HUDEP-2 (cell line): ENCODE data around the gene KCNC3.

Experiments used
- DNase-seq, 76 experiments: peaks; one replicate each; lab custom pipeline; 2025; ENCODE audit not compliant: unreplicated experiment in 76 of 76; lab: John Stamatoyannopoulos, UW

KCNC3 gene

DNA sequence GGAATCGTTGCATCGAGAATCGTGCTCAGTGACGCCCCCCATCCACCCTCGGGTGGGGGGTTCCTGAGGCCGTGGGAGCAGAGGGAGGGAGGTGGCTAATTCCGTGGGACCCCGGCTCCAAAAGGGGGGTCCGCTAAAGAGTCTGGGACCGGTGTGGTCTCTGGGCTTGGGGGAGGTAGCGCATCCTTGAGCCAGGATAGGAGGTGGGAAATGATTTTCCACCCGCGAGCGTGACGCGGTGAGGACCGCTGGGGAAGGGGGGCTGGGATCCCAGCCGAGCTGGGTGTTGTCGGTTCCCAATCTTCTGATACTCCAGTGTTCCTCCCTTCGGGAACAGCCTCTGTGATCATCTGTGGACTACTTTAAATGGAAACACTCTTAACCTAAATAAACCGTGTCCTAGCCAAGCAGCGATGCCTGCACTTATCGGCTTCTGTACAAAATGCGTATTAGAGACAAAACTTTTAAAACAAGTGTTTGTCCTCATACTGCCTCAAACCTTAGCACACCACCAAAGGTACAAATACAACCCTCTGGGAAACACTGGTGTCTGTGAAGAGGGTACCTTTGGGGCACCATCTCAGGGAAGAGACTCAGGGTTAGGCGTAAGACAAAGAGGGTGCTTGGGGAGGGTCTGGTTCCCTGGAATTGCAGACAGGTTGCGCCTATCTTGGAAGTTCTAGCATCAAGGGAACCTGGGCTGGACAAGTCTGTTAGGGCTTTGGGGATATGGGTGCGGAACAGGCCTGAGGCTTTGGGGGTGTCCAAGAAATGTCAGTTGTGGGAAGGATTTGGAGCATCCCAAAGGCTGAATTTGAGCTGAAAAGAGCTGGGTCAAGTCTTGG is 16.0 kb downstream of the KCNC3 start:
- no peak for DNase-seq

DNA sequence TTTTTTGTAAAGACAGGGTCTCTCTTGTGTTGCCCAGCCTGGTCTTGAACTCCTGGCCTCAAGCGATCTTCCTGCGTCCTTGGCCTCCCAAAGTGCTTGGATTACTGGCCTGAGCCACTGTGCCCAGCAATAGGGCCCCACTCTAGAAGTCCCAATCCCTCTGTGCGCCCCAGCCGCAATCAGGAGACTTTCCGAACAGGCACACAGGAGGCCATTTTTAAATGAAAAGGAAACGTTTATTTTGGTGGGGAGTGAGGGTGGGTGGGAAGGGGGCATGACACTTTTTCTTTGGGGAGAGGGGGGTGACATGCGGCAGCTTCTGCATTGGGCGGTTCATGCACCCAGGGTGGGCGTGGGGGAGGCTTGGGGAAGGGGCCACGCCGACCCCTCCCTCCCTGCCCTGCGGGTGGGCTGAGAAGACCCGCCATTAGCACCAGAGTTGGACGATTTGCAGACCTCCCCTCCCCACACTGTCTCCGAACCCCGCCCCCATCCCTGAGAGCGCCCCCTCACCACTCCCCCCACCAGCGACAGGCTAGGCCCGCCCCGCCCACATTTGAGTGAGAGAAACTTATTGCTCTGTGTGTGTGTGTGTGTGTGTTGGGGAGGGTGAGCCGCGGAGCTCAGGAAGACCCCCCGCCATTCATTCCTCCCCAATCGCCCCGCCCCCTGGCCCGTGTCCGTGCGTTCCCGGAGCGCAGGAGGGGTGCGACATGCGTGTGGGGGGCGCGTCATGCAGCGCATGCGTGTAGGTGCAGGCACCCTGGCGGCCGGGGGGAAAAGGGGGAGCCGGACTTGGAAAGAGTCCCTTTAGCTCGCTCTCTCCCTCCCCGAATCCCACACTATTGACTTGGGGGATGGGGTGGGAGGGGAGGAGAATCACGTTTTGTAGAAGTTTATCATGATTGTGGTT is 17.2 kb downstream of the KCNC3 start:
- DNase-seq: no peak

DNA sequence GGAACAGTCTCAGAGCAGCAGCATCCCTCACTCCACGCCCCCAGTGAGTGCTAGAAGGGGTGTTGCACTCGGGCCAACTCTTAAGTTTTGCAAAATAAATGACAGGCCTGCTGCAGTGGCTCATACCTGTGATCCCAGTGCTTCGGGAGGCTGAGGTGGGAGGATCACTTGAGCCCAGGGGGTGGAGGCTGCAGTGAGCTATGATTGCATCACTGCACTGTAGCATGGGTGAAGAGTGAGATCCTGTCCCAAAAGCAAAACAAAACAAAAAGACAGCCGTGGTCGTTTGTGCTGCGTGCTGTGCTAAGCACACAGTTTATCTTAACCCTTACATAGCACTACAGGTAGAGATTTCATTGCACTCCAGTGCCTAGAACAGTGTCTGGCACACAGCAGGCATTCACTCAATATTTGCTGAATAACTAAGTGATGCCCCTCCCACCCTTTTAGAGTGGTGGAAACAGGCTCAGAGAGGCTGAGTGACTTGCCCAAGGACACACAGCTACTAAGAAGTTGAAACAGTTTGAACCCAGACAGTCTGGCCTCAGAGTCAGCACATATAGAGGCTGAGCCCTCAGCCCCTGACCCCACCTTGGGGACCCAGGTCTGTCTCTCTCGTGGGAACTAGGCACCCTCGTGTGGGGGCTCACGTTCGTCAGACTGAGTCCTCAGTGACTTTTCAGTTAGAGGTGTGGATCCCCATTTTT is 18.3 kb downstream of the KCNC3 start:
- no peak for DNase-seq

DNA sequence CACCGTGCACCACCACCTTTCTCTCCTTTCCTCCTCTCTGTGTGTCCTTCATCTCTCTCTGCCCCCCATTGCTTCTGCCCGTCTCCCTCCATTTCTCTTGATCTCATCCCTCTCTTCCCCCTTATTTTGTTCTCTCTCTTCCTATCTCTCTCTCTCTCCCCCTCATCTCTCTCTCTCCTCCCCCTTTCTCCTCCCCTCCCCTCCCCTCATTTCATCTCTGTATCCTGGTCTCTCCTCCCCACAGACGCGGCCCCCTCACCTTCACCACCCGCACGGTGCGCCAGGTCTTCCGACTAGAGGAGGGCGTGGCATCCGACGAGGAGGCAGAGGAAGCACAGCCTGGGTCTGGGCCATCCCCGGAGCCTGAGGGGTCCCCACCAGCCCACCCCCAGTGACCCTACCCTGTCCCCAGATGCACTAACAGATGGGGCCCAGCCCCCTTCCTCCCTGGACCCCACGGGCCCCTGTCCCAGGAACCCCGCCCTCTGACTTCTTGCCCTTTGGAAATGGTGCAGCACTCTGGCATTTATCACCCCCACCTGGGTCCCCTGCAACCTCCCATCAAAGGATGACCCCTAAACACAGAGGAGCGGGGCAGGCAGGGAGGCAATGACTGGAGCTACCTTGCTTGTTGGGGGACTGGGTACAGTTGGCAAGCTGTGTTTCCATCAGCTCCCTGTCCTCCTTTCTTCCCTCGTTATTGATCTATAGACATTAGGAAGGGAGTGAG is 19.6 kb downstream of the KCNC3 start:
- no peak for DNase-seq

DNA sequence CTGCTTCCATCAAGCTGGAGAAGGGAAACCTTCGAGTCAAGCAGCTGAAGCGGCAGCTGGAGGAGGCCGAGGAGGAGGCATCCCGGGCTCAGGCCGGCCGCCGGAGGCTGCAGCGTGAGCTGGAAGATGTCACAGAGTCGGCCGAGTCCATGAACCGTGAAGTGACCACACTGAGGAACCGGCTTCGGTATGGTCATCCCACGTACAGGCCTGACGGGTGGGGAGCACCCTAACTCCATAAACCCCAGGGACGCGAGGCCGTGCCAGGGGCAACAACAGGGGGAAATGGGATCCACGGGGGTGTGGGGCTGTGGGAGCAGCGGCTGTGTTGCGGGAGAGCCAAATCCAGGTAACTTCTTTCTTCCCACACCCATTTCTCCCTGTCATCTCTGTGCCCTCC is 20.2 kb downstream of the KCNC3 start:
- DNase-seq: no peak

GRCh38 chr19:50303558-50303957 is 25.6 kb downstream of the KCNC3 start:
- no peak for DNase-seq

GRCh38 chr19:50301607-50301971 is 27.6 kb downstream of the KCNC3 start:
- no peak for DNase-seq

- no peak for DNase-seq
Observed at GRCh38 chr19:50300814-50301606, 28.2 kb downstream of the KCNC3 start.

DNA sequence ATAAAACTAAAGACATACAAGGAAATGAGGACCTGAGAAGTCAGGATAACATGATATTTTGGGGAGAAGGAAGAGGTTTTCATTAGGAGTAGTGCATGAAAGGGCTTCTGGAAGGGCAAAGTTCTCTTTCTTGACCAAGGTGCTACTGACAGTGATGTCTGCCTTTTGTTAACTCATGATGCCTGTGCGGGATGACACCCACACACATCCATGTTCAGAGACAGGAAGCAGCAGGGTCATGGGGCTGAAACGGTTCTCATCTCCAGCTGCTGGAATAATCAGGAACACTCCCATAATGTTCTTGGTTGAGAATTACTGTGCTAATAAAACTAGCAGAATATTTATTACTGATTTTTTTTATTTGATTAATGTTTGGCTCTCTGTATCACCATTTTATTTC is 29.1 kb downstream of the KCNC3 start:
- DNase-seq: no peak

- DNase-seq: no peak
Observed at GRCh38 chr19:50293263-50294004, 35.7 kb downstream of the KCNC3 start.

DNA sequence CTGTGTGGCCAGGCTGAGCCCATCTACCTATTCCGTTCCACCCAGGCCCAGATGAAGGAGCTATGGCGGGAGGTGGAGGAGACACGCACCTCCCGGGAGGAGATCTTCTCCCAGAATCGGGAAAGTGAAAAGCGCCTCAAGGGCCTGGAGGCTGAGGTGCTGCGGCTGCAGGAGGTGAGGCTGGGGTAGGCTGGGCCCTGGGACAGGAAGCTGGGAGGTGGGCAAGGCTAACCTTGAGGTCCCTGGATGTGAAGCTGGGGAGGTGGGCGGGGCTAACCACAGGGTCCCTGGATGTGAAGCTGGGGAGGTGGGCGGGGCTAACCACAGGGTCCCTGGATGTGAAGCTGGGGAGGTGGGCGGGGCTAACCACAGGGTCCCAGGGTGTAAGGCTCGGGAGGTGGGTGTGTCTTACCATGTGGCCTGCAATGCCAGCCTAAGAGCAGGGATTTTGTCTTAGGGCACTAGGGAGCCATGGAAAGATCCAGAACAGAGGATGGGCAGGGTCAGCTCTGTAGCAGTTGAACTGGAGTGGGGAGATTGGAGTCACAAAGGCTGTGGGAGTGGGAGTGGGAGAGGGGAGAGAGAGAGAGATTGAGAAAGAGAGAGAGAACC is 36.9 kb downstream of the KCNC3 start:
- DNase-seq: no peak

- no peak for DNase-seq
Observed at GRCh38 chr19:50290775-50291174, 38.4 kb downstream of the KCNC3 start.

- no peak for DNase-seq
Observed at GRCh38 chr19:50290011-50290410, 39.2 kb downstream of the KCNC3 start.

GRCh38 chr19:50288954-50289353 is 40.2 kb downstream of the KCNC3 start:
- DNase-seq: no peak

- DNase-seq: no peak
Observed at GRCh38 chr19:50287331-50287730, 41.8 kb downstream of the KCNC3 start.

DNA sequence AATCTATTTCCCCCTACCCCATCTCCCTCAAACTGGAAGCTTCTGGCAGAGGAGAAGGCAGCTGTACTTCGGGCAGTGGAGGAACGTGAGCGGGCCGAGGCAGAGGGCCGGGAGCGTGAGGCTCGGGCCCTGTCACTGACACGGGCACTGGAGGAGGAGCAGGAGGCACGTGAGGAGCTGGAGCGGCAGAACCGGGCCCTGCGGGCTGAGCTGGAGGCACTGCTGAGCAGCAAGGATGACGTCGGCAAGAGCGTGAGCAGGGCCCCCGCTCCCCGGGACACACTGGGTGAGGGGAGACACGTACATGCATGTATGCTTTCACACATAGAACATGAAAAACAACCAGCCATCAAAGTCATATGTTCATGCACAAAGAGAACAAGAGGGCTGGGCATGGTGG is 42.7 kb downstream of the KCNC3 start:
- DNase-seq: no peak

DNA sequence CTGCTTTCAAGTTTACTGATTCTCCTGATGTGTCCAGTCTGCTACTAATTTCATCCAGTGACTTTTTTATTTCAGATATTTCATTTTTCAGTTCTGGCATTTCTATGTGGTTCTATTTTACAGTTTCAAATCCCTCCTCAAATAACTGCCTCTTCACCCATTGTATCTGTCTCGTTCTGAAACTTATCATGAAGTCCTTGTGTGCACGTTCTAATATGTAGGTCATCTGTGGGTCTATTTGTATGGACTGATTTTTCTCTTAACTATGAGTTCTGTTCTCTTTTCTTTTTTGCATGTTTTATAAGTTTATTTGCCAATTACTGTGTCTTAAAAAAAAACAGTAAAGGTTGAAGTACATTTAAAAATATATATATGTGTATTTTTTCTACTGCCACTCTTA is 43.3 kb downstream of the KCNC3 start:
- no peak for DNase-seq

- no peak for DNase-seq
Observed at GRCh38 chr19:50281491-50281890, 47.7 kb downstream of the KCNC3 start.

GRCh38 chr19:50280983-50281382 is 48.2 kb downstream of the KCNC3 start:
- no peak for DNase-seq
